T-helper 1 cell treated with Interleukin-12 subunit alpha and Interleukin-12 subunit beta and Interleukin-4 antibody, amounts not matched to agents 30 μg/mL and 1 μg/mL, for 36 hours (primary cell): ENCODE results near the gene C11orf65.

Experiments
- H3K27ac Mint-ChIP-seq: one replicate; pipeline ENCODE4 v1.8.0; 2021; ENCODE audit warnings: mild to moderate bottlenecking, mixed read lengths
- H3K27me3 Mint-ChIP-seq: one replicate; pipeline ENCODE4 v1.8.0; 2021; ENCODE audit warnings: low read depth, mixed read lengths
- H3K36me3 Mint-ChIP-seq: one replicate; pipeline ENCODE4 v1.8.0; 2021; ENCODE audit warnings: low read depth, mixed read lengths
- H3K4me1 Mint-ChIP-seq: one replicate; pipeline ENCODE4 v1.8.0; 2021; ENCODE audit warnings: low read depth, mixed read lengths
- H3K4me3 Mint-ChIP-seq: one replicate; pipeline ENCODE4 v1.8.0; 2021; ENCODE audit warnings: mild to moderate bottlenecking, moderate library complexity, mixed read lengths
- H3K9me3 Mint-ChIP-seq: one replicate; pipeline ENCODE4 v1.8.0; 2021; ENCODE audit warnings: mixed read lengths

C11orf65 gene

DNA sequence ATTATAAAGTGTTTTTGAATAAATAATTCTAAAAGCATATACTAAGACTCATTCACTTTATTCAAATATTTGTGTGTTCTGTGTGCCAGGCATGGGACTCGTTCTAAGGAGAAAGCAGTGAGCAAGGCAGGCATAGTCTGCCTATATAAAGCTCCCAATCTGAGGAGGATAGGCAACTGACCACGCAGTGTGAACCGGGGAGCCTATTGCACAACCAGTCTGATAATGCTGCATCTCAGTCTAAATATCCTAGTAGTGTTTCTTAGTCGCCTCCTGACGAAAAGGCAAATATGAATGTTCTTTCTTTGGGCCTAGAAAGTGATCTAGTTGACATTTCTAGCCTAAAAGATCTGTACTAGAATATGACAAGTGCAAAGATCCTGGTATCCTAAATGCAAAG, 98.3 kb downstream of the C11orf65 start:
- Mint-ChIP-seq H3K4me1 (no peaks in the 10 kb centered on the region), H3K36me3 (peaks cover 26% of the 10 kb centered on the region), H3K27me3 (no peaks in the 10 kb centered on the region), H3K9me3 (peaks cover 4% of the 10 kb centered on the region), H3K27ac (no peak overlapping the region), H3K4me3 (no peak overlapping the region)

DNA sequence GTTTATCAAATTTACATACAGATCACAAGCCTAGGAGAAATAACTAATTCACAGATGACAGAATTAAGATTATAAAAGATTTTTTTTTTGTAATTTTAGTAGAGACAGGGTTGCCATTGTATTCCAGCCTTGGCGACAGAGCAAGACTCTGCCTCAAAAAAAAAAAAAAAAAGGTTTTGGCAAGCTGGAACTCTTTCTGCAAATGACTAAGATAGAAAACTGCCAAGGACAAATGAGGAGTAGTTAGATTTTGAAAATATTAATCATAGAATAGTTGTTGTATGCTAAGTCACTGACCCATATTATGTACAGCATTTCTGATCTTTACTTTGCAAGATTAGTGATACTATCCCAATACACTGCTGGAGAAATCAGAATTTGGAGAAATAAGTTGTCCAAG, 99.2 kb downstream of the C11orf65 start:
- H3K4me3 Mint-ChIP-seq = no peak overlapping the region
- H3K4me1 Mint-ChIP-seq = no peaks in the 10 kb centered on the region
- no peaks in the 10 kb centered on the region for H3K27me3 Mint-ChIP-seq
- peaks cover 2% of the 10 kb centered on the region for H3K9me3 Mint-ChIP-seq
- H3K36me3 Mint-ChIP-seq = peaks cover 26% of the 10 kb centered on the region
- no peak overlapping the region for H3K27ac Mint-ChIP-seq

DNA sequence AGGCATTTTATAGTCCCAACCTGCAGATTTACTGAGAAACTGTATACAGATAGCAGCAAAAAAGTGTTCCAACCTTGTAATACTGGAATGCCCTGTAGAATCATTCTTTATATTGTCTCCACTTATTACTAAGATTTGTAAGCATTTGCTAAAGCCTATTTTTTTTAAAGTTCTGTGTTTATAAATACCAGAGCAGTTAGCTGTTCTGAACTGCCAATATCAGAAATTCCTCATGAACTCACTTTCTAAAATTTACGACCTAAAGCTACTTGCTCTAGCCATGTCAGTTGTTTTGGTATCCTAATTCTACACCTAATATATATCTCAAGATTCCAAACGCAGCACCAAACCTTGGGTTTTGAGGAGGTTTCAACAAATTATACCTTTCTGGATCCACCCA, 103.2 kb downstream of the C11orf65 start:
- Mint-ChIP-seq H3K36me3 (peaks cover 25% of the 10 kb centered on the region), H3K4me1 (no peaks in the 10 kb centered on the region), H3K9me3 (no peaks in the 10 kb centered on the region), H3K27me3 (no peaks in the 10 kb centered on the region), H3K4me3 (no peak overlapping the region), H3K27ac (no peak overlapping the region)

DNA sequence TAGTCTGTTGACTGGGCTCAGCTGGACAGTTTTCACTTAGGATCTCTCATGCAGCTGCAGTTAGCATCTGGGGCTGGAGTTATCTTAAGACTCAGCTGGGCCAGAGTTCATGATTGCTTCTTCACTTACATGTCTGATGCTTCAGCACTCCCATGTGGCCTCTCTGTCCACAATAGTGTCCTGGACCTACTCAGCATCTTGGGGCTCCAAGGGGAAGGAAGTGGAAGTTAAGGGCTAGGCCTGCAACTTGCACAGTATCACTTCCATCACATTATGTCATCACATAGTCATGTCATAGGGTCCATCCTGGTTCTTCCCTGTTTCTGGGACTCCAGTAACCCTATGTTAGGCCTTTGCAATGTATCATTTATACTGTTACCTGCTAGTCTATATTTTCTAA, 115.9 kb downstream of the C11orf65 start:
- Mint-ChIP-seq H3K9me3 (no peaks in the 10 kb centered on the region), H3K36me3 (peaks cover 52% of the 10 kb centered on the region), H3K4me1 (no peaks in the 10 kb centered on the region), H3K27me3 (no peaks in the 10 kb centered on the region), H3K27ac (no peak overlapping the region), H3K4me3 (no peak overlapping the region)

DNA sequence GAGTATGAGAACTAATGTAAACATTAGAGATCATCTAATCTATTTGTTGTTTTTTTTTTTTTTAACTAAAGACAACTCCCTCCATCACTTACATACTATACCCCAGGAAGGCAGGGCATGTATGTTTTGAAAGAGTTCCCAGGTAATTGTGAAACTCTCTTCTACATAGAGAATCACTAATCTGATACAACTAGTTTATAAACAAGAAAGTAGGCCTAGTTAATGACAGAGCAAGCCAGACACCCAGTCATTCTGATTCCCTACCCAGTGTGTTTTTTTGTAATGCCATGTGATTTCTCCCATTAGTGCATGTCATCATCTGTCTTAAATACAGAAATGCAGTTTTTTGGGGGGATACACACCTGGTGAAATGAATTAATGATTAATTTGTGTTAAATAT, 120.9 kb downstream of the C11orf65 start:
- peaks cover 2% of the 10 kb centered on the region for H3K4me1 Mint-ChIP-seq
- no peaks in the 10 kb centered on the region for H3K27me3 Mint-ChIP-seq
- no peaks in the 10 kb centered on the region for H3K9me3 Mint-ChIP-seq
- H3K4me3 Mint-ChIP-seq = no peak overlapping the region
- H3K36me3 Mint-ChIP-seq = peaks cover 36% of the 10 kb centered on the region
- no peak overlapping the region for H3K27ac Mint-ChIP-seq

DNA sequence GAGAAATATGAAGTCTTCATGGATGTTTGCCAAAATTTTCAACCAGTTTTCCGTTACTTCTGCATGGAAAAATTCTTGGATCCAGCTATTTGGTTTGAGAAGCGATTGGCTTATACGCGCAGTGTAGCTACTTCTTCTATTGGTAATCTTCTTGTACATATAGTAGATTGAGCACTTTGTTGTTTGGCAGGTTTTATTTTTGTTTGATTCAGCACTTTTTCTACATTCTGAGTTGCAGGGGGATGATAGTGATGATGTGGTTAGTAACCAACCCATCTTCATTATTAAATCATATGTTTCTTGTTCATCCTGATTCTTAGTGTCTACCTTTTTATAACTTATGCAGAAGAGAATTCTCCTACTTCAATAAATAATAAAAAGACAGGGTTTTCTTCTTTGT, 121.6 kb downstream of the C11orf65 start:
- Mint-ChIP-seq H3K9me3 (no peaks in the 10 kb centered on the region), H3K36me3 (peaks cover 36% of the 10 kb centered on the region), H3K27me3 (no peaks in the 10 kb centered on the region)

DNA sequence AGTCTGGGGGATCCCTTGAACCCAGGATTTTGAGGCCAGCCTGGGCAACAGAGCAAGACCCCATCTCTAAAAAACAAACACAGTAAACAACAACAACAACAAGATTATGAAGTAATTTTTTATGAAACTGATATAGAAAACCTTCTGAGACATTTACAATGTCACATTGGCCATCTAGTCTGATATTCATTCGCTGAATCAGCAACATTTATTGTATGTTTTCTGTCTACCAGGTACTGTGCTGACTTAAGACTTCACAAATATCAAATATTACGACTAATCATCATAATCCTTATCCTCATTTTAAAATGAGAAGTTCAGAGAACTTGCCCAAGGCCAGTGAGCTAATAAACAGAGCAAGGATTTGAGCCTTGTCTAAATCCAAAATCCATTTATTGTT, 123.6 kb downstream of the C11orf65 start:
- H3K27ac Mint-ChIP-seq = no peak overlapping the region
- H3K36me3 Mint-ChIP-seq = peaks cover 27% of the 10 kb centered on the region
- H3K27me3 Mint-ChIP-seq = no peaks in the 10 kb centered on the region
- H3K9me3 Mint-ChIP-seq = no peaks in the 10 kb centered on the region
- H3K4me1 Mint-ChIP-seq = peaks cover 5% of the 10 kb centered on the region
- H3K4me3 Mint-ChIP-seq = no peak overlapping the region

More for the DNA sequence above, 121.6 kb downstream of the C11orf65 start:
- H3K4me3 Mint-ChIP-seq = no peak overlapping the region
- H3K27ac Mint-ChIP-seq = no peak overlapping the region
- H3K4me1 Mint-ChIP-seq = peaks cover 2% of the 10 kb centered on the region

DNA sequence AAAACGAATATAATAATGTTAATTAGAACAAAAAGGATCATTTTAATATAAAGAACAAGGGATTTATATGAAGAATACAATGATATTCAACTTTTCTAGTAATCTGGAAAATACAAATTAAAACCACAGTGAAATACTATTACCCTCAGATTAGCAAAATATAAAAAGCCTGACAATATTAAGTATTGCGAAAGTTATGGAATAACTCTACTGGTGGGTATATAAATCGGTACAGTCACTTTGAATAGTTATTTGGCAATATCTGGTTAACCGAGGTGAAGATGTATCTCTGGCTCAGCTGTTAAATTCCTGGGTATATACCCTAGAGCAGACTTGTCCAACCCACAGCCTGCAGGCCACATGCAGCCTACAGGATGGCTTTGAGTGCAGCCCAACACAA, 125.7 kb downstream of the C11orf65 start:
- Mint-ChIP-seq H3K27me3 (no peaks in the 10 kb centered on the region), H3K4me1 (peaks cover 5% of the 10 kb centered on the region), H3K36me3 (peaks cover 29% of the 10 kb centered on the region), H3K9me3 (no peaks in the 10 kb centered on the region), H3K4me3 (no peak overlapping the region), H3K27ac (no peak overlapping the region)

DNA sequence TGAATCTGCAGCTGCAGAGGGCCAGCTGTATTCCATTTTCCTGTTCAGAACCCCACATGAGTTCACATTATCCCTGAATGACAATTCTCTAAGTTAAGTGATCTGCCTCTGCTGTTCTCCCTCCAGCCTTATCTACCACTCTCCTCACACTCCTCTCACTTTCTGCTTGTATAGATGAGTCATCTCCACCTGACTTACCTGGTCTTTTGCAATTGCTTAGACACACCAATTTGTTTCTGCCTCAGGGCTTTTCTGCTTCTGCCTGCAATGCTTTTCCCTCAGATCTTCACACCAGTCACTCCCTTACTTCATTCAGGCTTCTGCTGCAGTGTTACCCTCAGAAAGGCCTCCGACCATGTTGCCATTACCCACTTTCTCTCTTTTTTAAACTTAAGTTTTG, 126.4 kb downstream of the C11orf65 start:
- Mint-ChIP-seq H3K9me3 (no peaks in the 10 kb centered on the region), H3K36me3 (peaks cover 32% of the 10 kb centered on the region), H3K27ac (no peak overlapping the region), H3K4me3 (no peak overlapping the region), H3K27me3 (no peaks in the 10 kb centered on the region), H3K4me1 (peaks cover 5% of the 10 kb centered on the region)

DNA sequence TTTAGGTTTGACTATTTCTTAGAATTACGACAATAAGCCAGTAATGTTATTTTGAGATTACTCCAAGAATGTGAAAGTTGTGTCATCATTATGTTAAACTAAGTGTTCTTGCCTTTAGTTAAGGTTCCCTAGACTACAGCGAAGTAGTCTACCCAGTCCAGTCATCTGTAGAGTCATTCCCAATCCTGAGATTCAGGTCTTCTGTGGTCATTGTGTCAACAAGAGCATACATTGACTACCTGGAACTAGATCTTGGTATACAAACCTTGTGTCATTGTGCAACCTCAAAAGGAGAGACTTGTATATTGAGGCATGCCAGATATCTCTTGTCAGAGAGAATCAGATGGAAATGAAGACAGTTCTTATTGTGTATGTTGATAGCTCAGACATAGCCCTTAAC, 128.6 kb downstream of the C11orf65 start:
- no peaks in the 10 kb centered on the region for H3K9me3 Mint-ChIP-seq
- H3K27me3 Mint-ChIP-seq = no peaks in the 10 kb centered on the region
- peaks cover 3% of the 10 kb centered on the region for H3K4me1 Mint-ChIP-seq
- H3K36me3 Mint-ChIP-seq = peaks cover 38% of the 10 kb centered on the region
- no peak overlapping the region for H3K4me3 Mint-ChIP-seq
- H3K27ac Mint-ChIP-seq = no peak overlapping the region

DNA sequence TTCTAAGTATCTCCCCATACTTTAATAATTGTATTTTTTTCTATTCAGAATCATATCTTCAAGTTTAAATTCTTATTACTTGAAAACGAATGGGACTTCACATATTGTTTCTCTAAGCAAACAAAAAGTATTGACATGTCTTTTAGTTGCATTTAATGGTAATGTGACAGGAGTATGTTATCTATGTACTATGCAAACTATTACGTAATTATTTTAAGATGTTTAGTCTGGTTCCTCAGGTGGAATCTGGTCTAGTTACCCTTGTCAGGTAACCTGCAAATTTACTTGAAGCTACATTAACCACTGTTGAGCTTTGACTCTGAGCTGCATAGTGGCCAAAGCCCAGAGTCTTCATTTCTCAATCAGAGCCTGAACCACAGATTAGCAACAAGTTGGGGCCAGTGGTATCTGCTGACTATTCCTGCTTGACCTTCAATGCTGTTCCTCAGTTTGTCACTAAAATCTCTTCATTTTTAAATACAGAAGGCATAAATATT, 133.9 kb downstream of the C11orf65 start:
- no peaks in the 10 kb centered on the region for H3K9me3 Mint-ChIP-seq
- no peaks in the 10 kb centered on the region for H3K27me3 Mint-ChIP-seq
- peaks cover 58% of the 10 kb centered on the region for H3K36me3 Mint-ChIP-seq
- H3K27ac Mint-ChIP-seq = no peak overlapping the region
- no peaks in the 10 kb centered on the region for H3K4me1 Mint-ChIP-seq
- no peak overlapping the region for H3K4me3 Mint-ChIP-seq
